ENCODE results near the gene TSSK3.

Gene TSSK3

DNA sequence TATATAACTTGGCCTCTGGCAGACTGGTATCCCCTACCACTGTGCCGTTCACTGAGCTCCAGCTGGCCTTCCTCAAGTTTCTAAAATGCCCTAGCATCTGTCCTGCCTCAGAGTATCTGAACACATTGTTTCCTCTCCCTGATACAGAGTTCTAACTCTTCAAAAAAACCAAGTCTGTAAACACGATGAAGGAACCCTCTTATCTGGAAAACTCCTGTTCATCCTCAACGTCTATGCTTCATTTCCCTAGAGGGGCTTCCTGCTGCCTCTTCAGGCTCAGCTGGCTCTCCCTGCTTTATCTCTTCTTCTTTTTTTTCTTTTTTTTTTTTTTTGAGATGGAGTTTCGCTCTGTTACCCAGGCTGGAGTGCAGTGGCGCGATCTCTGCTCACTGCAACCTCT lies 26.3 kb downstream of the TSSK3 start:
- no peaks in the 10 kb centered on the region for H3K27me3 ChIP-seq (ENCODE audit: control insufficient read depth, insufficient read depth, low read length)
- H3K4me3 ChIP-seq (ENCODE audit: low read depth, low read length), result no peak overlapping the region
- H3K4me2 ChIP-seq (ENCODE audit: low read length), result no peak overlapping the region
- no peak overlapping the region for H2AFZ ChIP-seq
- no peak overlapping the region for H3K27ac ChIP-seq
- H3K9ac ChIP-seq, result no peak overlapping the region
- TF ChIP-seq, protein P1, sequence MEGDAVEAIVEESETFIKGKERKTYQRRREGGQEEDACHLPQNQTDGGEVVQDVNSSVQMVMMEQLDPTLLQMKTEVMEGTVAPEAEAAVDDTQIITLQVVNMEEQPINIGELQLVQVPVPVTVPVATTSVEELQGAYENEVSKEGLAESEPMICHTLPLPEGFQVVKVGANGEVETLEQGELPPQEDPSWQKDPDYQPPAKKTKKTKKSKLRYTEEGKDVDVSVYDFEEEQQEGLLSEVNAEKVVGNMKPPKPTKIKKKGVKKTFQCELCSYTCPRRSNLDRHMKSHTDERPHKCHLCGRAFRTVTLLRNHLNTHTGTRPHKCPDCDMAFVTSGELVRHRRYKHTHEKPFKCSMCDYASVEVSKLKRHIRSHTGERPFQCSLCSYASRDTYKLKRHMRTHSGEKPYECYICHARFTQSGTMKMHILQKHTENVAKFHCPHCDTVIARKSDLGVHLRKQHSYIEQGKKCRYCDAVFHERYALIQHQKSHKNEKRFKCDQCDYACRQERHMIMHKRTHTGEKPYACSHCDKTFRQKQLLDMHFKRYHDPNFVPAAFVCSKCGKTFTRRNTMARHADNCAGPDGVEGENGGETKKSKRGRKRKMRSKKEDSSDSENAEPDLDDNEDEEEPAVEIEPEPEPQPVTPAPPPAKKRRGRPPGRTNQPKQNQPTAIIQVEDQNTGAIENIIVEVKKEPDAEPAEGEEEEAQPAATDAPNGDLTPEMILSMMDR (IDR thresholded peaks at IDR 0.05), result no peak
- H3K4me1 ChIP-seq, result peaks cover 2% of the 10 kb centered on the region
- H3K9me3 ChIP-seq (ENCODE audit: control insufficient read depth, low read length), result no peaks in the 10 kb centered on the region
- H3K36me3 ChIP-seq (ENCODE audit: control insufficient read depth, insufficient read depth, low read length), result no peaks in the 10 kb centered on the region
- peaks cover 35% of the 10 kb centered on the region for H3K79me2 ChIP-seq

DNA sequence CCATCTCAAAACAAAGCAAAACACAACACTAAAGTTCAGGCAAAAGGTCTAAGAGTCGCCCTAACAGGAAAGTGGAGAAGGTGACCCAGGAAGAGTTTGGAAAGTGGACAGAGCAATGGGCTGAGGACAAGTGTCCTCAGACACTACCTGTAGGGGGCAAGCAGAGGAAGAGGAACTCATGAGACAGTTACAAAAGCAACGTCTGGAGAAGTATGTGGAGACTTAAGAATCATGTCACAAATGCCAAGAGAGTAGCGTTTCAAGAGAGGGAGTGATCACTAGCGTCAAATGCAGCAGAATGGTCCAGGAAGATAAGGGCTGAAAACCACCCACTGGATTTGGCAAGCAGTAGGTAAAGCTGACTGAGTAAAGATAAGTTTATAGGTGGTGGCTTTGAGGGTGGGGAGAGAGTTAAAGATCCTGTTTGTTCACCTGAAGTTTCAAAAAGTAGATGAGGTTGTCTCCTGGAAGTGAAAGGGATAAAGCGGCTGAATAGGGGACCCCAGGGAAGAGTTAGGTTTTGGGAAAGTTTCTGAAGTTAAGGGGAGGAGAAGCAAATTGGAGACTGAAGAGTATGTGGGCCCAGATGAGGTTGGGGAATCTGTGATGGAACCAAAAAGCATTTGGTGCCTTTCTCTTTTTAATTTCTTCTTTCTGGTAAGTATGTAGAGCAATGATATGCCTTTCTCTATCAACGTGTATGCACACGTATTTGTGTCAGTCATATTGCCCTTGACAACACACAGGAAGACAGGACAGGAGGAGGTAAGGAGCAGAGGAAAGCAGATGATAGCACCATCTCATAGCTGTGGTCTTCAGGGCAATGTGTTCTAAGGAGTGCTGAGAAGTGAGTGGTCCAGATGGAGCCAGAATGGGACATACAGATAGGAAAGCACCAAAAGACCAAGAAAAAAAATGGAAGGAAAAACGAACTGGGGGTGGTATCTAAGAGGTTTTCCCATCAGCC lies 28.8 kb downstream of the TSSK3 start:
- no peak overlapping the region for H3K4me3 ChIP-seq (ENCODE audit: low read depth, low read length)
- H3K27ac ChIP-seq, result no peak overlapping the region
- peaks cover 2% of the 10 kb centered on the region for H3K4me1 ChIP-seq
- H3K36me3 ChIP-seq (ENCODE audit: control insufficient read depth, insufficient read depth, low read length), result no peaks in the 10 kb centered on the region
- H3K9me3 ChIP-seq (ENCODE audit: control insufficient read depth, low read length), result no peaks in the 10 kb centered on the region
- no peak overlapping the region for H3K4me2 ChIP-seq (ENCODE audit: low read length)
- H3K27me3 ChIP-seq (ENCODE audit: control insufficient read depth, insufficient read depth, low read length), result no peaks in the 10 kb centered on the region
- no peak overlapping the region for H3K9ac ChIP-seq
- TF ChIP-seq, protein P1 (IDR thresholded peaks at IDR 0.05), result no peak
- H2AFZ ChIP-seq, result no peak overlapping the region
- H3K79me2 ChIP-seq, result peaks cover 35% of the 10 kb centered on the region

DNA sequence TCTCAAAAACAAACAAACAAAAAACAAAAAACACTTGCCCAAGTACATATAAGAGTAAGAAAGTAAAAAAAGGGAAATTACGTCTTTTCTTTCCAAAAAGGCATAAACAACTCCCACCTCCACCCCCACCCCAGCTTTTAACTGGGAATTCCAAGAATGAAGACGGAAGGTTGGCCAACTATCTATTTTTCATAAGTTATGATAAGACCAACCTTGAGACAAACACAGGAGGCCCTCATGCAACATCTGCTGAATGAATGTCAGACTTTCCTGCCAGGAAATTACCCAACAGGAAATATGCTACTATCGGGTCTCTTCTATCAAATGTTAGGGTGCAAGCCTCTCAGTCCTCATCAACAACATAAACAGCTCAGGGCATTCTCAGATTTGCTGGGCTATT lies 30.0 kb downstream of the TSSK3 start:
- no peak overlapping the region for H3K4me3 ChIP-seq (ENCODE audit: low read depth, low read length)
- no peaks in the 10 kb centered on the region for H3K36me3 ChIP-seq (ENCODE audit: control insufficient read depth, insufficient read depth, low read length)
- H3K4me2 ChIP-seq (ENCODE audit: low read length), result no peak overlapping the region
- H3K9me3 ChIP-seq (ENCODE audit: control insufficient read depth, low read length), result no peaks in the 10 kb centered on the region
- H3K9ac ChIP-seq, result no peak overlapping the region
- H3K27ac ChIP-seq, result no peak overlapping the region
- no peak overlapping the region for H2AFZ ChIP-seq
- peaks cover 33% of the 10 kb centered on the region for H3K79me2 ChIP-seq
- TF ChIP-seq, protein P1 (IDR thresholded peaks at IDR 0.05), result no peak
- H3K27me3 ChIP-seq (ENCODE audit: control insufficient read depth, insufficient read depth, low read length), result no peaks in the 10 kb centered on the region
- peaks cover 2% of the 10 kb centered on the region for H3K4me1 ChIP-seq

DNA sequence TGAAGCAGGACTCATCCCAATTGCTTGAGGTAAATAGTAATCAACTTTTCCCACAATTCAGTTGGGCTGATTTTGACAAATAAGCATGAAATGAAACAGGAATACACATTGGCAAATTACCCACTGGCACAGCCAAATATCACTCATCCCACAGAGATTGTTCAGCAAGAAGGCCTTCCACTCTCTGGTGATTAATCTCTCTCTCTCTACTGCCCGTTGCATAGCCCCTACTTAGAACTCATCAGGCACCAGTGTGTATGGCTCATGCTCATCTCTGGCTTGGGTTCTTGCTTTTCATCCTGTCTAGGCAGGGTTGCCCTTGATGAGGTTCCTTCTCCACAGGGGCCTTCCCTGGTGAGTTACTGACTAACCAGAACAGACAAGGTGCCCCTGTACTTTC lies 30.8 kb downstream of the TSSK3 start:
- no peaks in the 10 kb centered on the region for H3K36me3 ChIP-seq (ENCODE audit: control insufficient read depth, insufficient read depth, low read length)
- H3K4me2 ChIP-seq (ENCODE audit: low read length), result peak overlapping the region; percentile 63
- no peaks in the 10 kb centered on the region for H3K27me3 ChIP-seq (ENCODE audit: control insufficient read depth, insufficient read depth, low read length)
- H3K4me3 ChIP-seq (ENCODE audit: low read depth, low read length), result peak overlapping the region; percentile 88
- H2AFZ ChIP-seq, result no peak overlapping the region
- no peaks in the 10 kb centered on the region for H3K9me3 ChIP-seq (ENCODE audit: control insufficient read depth, low read length)
- TF ChIP-seq, protein P1 (IDR thresholded peaks at IDR 0.05), result no peak
- peaks cover 31% of the 10 kb centered on the region for H3K79me2 ChIP-seq
- no peak overlapping the region for H3K9ac ChIP-seq
- H3K27ac ChIP-seq, result no peak overlapping the region
- H3K4me1 ChIP-seq, result peaks cover 2% of the 10 kb centered on the region

DNA sequence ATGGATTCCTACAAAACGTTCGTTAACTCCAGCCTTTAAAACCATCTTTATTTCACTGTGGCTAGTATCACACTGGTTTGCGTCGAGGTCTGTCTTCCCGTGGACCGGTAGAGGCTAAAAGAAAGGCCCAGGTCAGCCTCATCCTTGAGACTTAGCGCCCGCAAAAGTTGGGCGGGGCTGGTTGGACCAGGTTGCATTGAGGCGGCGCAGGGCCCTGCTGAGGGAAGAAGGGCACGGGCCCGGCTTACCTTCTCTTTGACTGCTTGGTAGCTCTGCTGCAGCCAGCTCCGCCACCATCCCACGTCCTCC lies 31.4 kb downstream of the TSSK3 start:
- TF ChIP-seq, protein P1 (IDR thresholded peaks at IDR 0.05), result no peak
- peak overlapping the region; percentile 88 for H3K4me3 ChIP-seq (ENCODE audit: low read depth, low read length)
- H3K79me2 ChIP-seq, result peaks cover 31% of the 10 kb centered on the region
- H3K9ac ChIP-seq, result peak overlapping the region; percentile 29
- H3K27me3 ChIP-seq (ENCODE audit: control insufficient read depth, insufficient read depth, low read length), result no peaks in the 10 kb centered on the region
- no peaks in the 10 kb centered on the region for H3K36me3 ChIP-seq (ENCODE audit: control insufficient read depth, insufficient read depth, low read length)
- no peaks in the 10 kb centered on the region for H3K9me3 ChIP-seq (ENCODE audit: control insufficient read depth, low read length)
- H3K4me2 ChIP-seq (ENCODE audit: low read length), result peak overlapping the region; percentile 63
- H3K27ac ChIP-seq, result peak overlapping the region; percentile 93
- peaks cover 2% of the 10 kb centered on the region for H3K4me1 ChIP-seq
- H2AFZ ChIP-seq, result peak overlapping the region; percentile 74

Data from parathyroid adenoma (tissue), 2 donors.